ENCODE measurements around the gene ATP9B. TPM values are rescaled to one million over a fixed set of nuclear protein-coding genes. Genes with fewer than 3 reads are reported as not detected.

ATP9B gene
- total and polyA plus RNA-seq, 2 donors from 2014 or later: 10.0 to 48.2 TPM

- DNase-seq (no peak), FAIRE-seq (no peak)
- TF ChIP-seq, protein P1, sequence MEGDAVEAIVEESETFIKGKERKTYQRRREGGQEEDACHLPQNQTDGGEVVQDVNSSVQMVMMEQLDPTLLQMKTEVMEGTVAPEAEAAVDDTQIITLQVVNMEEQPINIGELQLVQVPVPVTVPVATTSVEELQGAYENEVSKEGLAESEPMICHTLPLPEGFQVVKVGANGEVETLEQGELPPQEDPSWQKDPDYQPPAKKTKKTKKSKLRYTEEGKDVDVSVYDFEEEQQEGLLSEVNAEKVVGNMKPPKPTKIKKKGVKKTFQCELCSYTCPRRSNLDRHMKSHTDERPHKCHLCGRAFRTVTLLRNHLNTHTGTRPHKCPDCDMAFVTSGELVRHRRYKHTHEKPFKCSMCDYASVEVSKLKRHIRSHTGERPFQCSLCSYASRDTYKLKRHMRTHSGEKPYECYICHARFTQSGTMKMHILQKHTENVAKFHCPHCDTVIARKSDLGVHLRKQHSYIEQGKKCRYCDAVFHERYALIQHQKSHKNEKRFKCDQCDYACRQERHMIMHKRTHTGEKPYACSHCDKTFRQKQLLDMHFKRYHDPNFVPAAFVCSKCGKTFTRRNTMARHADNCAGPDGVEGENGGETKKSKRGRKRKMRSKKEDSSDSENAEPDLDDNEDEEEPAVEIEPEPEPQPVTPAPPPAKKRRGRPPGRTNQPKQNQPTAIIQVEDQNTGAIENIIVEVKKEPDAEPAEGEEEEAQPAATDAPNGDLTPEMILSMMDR (IDR thresholded peaks at IDR 0.05; ENCODE audit: borderline replicate concordance, extremely low read depth, insufficient read depth): no peak
- Histone ChIP-seq H3K4me3 (ENCODE audit: low read length in 3 of 3) (no peak overlapping the region), H3K9ac (ENCODE audit: low read length in 3 of 3) (no peak overlapping the region), H3K36me3 (ENCODE audit: control insufficient read depth in 2 of 3, insufficient read depth in 3 of 3, low read length in 3 of 3) (peaks cover 8 to 43% (median 16%) of the 10 kb centered on the region in 3 donors), H3K27me3 (ENCODE audit: control insufficient read depth, insufficient read depth, low read length) (no peaks in the 10 kb centered on the region), H3K27ac (ENCODE audit: low read depth in 2 of 2, low read length in 2 of 2) (no peak overlapping the region), H3K9me3 (ENCODE audit: control insufficient read depth in 2 of 3, insufficient read depth in 1 of 3, low read length in 3 of 3) (no peaks in the 10 kb centered on the region), H3K4me1 (ENCODE audit: control insufficient read depth in 2 of 3, insufficient read depth in 2 of 3, low read depth in 1 of 3, low read length in 3 of 3) (no peaks in the 10 kb centered on the region)
- intact Hi-C loops (cut with DNase I): no loop called here
Observed at GRCh38 chr18:79334496-79335233, 265.5 kb downstream of the ATP9B start.

DNA sequence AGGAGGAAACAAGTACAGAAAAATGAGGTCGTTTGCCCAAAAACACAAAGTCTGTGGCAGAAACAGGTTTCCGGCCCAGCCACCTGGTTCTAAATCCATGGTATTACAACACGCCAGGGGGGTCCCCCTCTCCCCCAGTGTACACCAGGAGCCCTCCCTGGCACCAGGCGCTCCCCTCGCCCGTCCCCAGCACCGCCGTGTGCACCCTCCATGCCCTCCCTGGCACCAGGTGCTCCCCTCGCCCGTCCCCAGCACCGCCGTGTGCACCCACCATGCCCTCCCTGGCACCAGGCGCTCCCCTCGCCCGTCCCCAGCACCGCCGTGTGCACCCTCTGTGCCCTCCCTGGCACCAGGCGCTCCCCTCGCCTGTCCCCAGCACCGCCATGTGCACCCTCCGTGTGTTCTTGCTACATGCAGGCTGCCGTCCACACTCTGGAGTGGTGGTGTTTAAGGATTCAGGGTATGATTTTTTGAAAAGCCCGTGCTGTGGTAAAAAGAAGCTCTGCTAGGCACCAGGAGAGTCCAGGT, 266.7 kb downstream of the ATP9B start:
- FAIRE-seq (no peak), DNase-seq (no peak)
- no peaks in the 10 kb centered on the region for H3K9me3 ChIP-seq (ENCODE audit: control insufficient read depth in 2 of 3, insufficient read depth in 1 of 3, low read length in 3 of 3)
- no peaks in the 10 kb centered on the region for H3K4me1 ChIP-seq (ENCODE audit: control insufficient read depth in 2 of 3, insufficient read depth in 2 of 3, low read depth in 1 of 3, low read length in 3 of 3)
- H3K4me3 ChIP-seq (ENCODE audit: low read length in 3 of 3): no peak overlapping the region
- intact Hi-C loops (cut with DNase I): no loop called here
- H3K27ac ChIP-seq (ENCODE audit: low read depth in 2 of 2, low read length in 2 of 2): no peak overlapping the region
- no peaks in the 10 kb centered on the region for H3K27me3 ChIP-seq (ENCODE audit: control insufficient read depth, insufficient read depth, low read length)
- TF ChIP-seq, protein P1 (IDR thresholded peaks at IDR 0.05; ENCODE audit: borderline replicate concordance, extremely low read depth, insufficient read depth): no peak
- peaks cover 5 to 40% (median 18%) of the 10 kb centered on the region in 3 donors for H3K36me3 ChIP-seq (ENCODE audit: control insufficient read depth in 2 of 3, insufficient read depth in 3 of 3, low read length in 3 of 3)
- no peak overlapping the region for H3K9ac ChIP-seq (ENCODE audit: low read length in 3 of 3)

DNA sequence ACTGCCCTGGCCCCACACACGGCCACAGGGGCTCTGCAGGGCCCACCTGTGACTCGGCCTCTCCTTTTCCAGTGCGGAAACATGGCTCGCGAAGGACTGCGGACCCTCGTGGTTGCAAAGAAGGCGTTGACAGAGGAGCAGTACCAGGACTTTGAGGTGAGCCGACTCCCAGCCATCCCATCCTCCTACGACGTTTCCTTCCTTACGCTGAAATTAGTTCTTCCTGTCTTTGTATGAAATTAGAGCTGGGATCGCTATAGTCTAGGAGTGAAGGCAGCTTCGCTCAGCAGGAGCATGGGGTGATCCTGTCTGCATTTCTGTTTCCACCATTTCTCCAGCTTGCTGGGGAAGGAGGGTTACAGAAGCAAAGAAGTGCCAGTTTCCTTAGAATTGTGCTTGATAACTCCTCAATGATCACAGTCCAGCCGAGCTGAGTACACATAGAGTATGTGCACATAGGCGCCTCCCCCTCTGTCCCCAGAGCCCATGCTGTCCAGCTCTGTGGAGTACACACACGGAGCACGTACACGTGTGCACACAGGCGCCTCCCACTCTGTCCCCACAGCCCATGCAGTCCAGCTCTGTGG, 267.5 kb downstream of the ATP9B start:
- H3K9me3 ChIP-seq (ENCODE audit: control insufficient read depth in 2 of 3, insufficient read depth in 1 of 3, low read length in 3 of 3): no peaks in the 10 kb centered on the region
- H3K36me3 ChIP-seq (ENCODE audit: control insufficient read depth in 2 of 3, insufficient read depth in 3 of 3, low read length in 3 of 3): peaks cover 5 to 37% (median 19%) of the 10 kb centered on the region in 3 donors
- no peak overlapping the region for H3K9ac ChIP-seq (ENCODE audit: low read length in 3 of 3)
- no peak for FAIRE-seq
- no peaks in the 10 kb centered on the region for H3K27me3 ChIP-seq (ENCODE audit: control insufficient read depth, insufficient read depth, low read length)
- H3K27ac ChIP-seq (ENCODE audit: low read depth in 2 of 2, low read length in 2 of 2): no peak overlapping the region
- DNase-seq: no peak
- H3K4me3 ChIP-seq (ENCODE audit: low read length in 3 of 3): no peak overlapping the region
- TF ChIP-seq, protein P1 (IDR thresholded peaks at IDR 0.05; ENCODE audit: borderline replicate concordance, extremely low read depth, insufficient read depth): no peak
- no peaks in the 10 kb centered on the region for H3K4me1 ChIP-seq (ENCODE audit: control insufficient read depth in 2 of 3, insufficient read depth in 2 of 3, low read depth in 1 of 3, low read length in 3 of 3)
- intact Hi-C loops (cut with DNase I): no loop called here
